ENCODE results near the gene CDH4. TPM values are rescaled to one million over a fixed set of nuclear protein-coding genes. Genes with fewer than 3 reads are reported as not detected.

The CDH4 gene
- total and polyA plus RNA-seq, 9 of the 15 experiments (the other 6 are each of a cell fraction or from before 2014, with no cell fraction given) = 0.04 TPM; not detected in 8

DNA sequence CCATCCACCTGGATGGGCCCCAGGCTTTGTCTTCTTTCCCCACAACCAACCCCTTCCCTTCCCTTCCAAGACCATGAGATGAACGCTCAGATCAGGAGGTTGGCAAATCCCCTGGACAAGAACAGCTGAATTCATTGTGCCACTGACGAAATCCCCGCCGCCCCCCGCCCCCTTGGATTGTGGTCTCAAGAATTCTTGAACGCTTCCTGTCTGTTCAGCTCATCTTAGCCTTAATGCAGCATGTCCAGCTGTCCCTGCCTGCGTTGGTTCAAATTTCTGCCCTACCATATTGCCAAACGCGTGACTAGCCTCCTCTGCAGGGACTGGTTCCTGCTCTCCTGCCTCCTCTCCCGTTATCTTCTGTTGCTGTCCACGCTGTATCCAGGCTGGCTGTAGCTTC lies 133.2 kb downstream of the CDH4 start:
- H3K4me3 ChIP-seq = no peak overlapping the region
- WGBS (ENCODE audit: insufficient coverage, low coverage, missing lambda C conversion rate) = 1% methylated on average over 10 of the region's 11 CpGs
- FAIRE-seq = no peak
- intact Hi-C loops (cut with micrococcal nuclease) (no loop called here), in situ Hi-C loops (cut with MboI) (no loop called here)
- no peak overlapping the region for H3K9ac ChIP-seq (ENCODE audit: insufficient read depth in 1 of 2, low read depth in 2 of 2, low read length in 2 of 2)
- POLR2A ChIA-PET = no interaction called here
- peaks cover 0 to 9% of the 10 kb centered on the region in 2 experiments; a peak in 1 of 5 replicates for H3K27me3 ChIP-seq (ENCODE audit: control insufficient read depth in 2 of 2, insufficient read depth in 2 of 2, low read length in 2 of 2)
- H3K79me2 ChIP-seq (ENCODE audit: control insufficient read depth, insufficient read depth, low read length) = no peaks in the 10 kb centered on the region
- no peaks in the 10 kb centered on the region for H3K9me1 ChIP-seq (ENCODE audit: control insufficient read depth, insufficient read depth, low read length)
- no TSS peak for BruUV-seq (replicated peaks)
- ATAC-seq = no peak
- H3K27ac ChIP-seq (ENCODE audit: extremely low read depth, low read depth, low read length) = no peak overlapping the region
- H3K4me1 ChIP-seq (replicated peaks in 1 of 2; ENCODE audit: control insufficient read depth in 2 of 2, insufficient read depth in 2 of 2, low read length in 2 of 2) = no peaks in the 10 kb centered on the region
- TF ChIP-seq ZNF717 (CRISPR knock-in tag; IDR thresholded peaks at IDR 0.05) (no peak), HDAC8 (tag; IDR thresholded peaks at IDR 0.05) (no peak), MBD2 (IDR thresholded peaks at IDR 0.05; ENCODE audit: borderline replicate concordance, low read depth) (no peak), RNF2 (IDR thresholded peaks at IDR 0.05) (no peak), DIDO1 (tag; IDR thresholded peaks at IDR 0.05; ENCODE audit: low read depth) (no peak), SNIP1 (IDR thresholded peaks at IDR 0.05; ENCODE audit: low read depth) (no peak), ZBTB17 (CRISPR knock-in tag; IDR thresholded peaks at IDR 0.05) (no peak), SMARCA5 (IDR thresholded peaks at IDR 0.05) (no peak), NUFIP1 (IDR thresholded peaks at IDR 0.05; ENCODE audit: partially characterized antibody) (no peak), PPARD (CRISPR knock-in tag; IDR thresholded peaks at IDR 0.05) (no peak), KAT2B (IDR thresholded peaks at IDR 0.05; ENCODE audit: low read depth, low read length) (no peak), SRF (CRISPR knock-in tag; IDR thresholded peaks at IDR 0.05) (no peak), CBFA2T2 (conservative IDR thresholded peaks at IDR 0.05) (no peak), JUN (IDR thresholded peaks at IDR 0.05; ENCODE audit: borderline replicate concordance, low read depth, low read length) (no peak), JUN (CRISPR knock-in tag; IDR thresholded peaks at IDR 0.05; ENCODE audit: borderline replicate concordance) (no peak), DNMT1 (IDR thresholded peaks at IDR 0.05) (no peak), MAFF (IDR thresholded peaks at IDR 0.05; ENCODE audit: low read length) (no peak), NR1H2 (CRISPR knock-in tag; IDR thresholded peaks at IDR 0.05) (no peak), FOXP1 (CRISPR knock-in tag; IDR thresholded peaks at IDR 0.05) (no peak), FOXK2 (conservative IDR thresholded peaks at IDR 0.05 in 1 of 2, IDR thresholded peaks at IDR 0.05 in 1 of 2; ENCODE audit: low read depth in 2 of 2) (no peak)
- TF ChIP-seq, protein P1, sequence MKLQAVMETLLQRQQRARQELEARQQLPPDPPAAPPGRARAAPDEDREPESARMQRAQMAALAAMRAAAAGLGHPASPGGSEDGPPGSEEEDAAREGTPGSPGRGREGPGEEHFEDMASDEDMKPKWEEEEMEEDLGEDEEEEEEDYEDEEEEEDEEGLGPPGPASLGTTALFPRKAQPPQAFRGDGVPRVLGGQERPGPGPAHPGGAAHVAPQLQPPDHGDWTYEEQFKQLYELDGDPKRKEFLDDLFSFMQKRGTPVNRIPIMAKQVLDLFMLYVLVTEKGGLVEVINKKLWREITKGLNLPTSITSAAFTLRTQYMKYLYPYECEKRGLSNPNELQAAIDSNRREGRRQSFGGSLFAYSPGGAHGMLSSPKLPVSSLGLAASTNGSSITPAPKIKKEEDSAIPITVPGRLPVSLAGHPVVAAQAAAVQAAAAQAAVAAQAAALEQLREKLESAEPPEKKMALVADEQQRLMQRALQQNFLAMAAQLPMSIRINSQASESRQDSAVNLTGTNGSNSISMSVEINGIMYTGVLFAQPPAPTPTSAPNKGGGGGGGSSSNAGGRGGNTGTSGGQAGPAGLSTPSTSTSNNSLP (IDR thresholded peaks at IDR 0.05; ENCODE audit: borderline replicate concordance, low read depth, low read length) = no peak
- no peak for DNase-seq (ENCODE audit: extremely low read depth in 1 of 4, low spot score in 3 of 4)
- CTCF ChIA-PET (ENCODE audit: low intra/inter-chr PET ratio) = no interaction called here
- no peak overlapping the region for H3K4me2 ChIP-seq (ENCODE audit: insufficient read depth, low read length)
- H4K20me1 ChIP-seq (replicated peaks; ENCODE audit: control insufficient read depth, insufficient read depth, low read length) = no peaks in the 10 kb centered on the region
- no peak overlapping the region for H2AFZ ChIP-seq (ENCODE audit: low read depth, low read length)
- H3K9me3 ChIP-seq (replicated peaks; ENCODE audit: control insufficient read depth, insufficient read depth, low read depth, low read length) = 0 out of 2 replicates have a peak, but pooled peaks cover 1% of the 10 kb centered on the region
- H3K36me3 ChIP-seq (ENCODE audit: control insufficient read depth, insufficient read depth, low read length) = no peaks in the 10 kb centered on the region
